ENCODE measurements around the gene OR2W3. TPM values are rescaled to one million over a fixed set of nuclear protein-coding genes. Genes with fewer than 3 reads are reported as not detected.

Gene OR2W3
- polyA plus RNA-seq: under 1 TPM in 1 of 3 donors, not detected in 2; 0.15 TPM

DNA sequence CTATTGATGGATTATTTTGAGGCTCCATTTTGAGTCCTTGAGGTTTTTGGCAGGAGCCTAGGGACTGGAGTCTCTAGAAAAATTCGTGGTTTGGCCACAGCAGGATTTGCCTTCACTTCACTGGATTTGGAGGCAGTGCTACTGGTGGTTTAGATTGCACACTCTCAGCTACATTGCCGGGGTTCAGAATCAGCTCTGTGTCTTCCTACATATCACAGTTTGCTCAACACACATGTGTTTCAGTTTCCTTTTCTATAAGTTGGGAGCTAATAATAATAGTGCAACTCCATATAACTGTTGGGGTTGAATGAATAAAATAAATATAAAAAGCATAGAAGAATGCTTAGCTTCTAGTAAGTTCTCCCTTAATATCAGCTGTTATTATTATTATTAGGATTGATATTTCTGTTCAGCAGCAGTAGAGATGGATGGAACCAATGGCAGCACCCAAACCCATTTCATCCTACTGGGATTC is at the start of gene OR2W3:
Gene OR2W3, plus strand, starts transcription at position 425 of the 475 bp plus-strand sequence. Its CDS starts 0 bp downstream, at position 425.
- 44% methylated on average over 2 of the region's 2 CpGs for WGBS, 3 donors
- no peak within 1 kb of the TSS for H3K27ac ChIP-seq (ENCODE audit: low read depth, low read length)

DNA sequence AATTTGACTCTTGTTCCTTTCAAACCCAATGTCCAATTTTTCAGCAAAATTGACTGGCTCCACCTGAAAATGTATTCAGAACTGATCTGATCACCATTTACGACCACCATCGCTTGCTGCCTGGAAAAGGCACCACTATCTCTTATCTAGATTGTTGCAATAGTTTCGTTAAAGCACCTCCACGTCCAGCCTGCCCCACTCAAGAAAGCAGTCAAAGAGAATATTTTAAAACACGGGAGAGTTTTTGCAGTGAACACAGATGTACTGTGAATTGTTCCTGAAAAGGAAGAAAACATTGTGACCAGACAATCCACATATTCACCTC is 49.7 kb upstream of the OR2W3 start:
- 58 to 80% (median 72%) methylated on average over 5 of the region's 5 CpGs for WGBS, 3 donors
- H3K27ac ChIP-seq (ENCODE audit: low read depth, low read length): no peak overlapping the region

DNA sequence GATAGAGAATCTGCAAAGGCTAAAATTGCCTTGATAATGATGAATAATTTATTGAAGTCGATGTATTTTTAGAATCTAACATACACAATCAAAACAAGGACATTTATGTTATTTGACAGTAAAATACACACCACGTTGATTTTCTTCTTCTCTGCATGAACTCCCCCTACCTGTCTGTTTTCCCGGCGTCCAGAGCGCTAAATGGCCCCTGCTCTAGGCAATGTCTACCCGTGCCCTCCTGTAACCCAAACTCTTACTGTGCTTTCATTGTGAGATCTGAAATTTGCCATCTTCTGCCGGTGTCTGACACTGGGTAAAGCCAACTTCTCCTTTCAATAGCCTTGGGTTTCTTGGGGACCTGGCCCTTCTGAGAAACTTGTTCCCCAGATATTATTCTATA is 47.0 kb upstream of the OR2W3 start:
- no peak overlapping the region for H3K27ac ChIP-seq (ENCODE audit: low read depth, low read length)
- WGBS, 3 donors: 82 to 87% (median 85%) methylated on average over 7 of the region's 7 CpGs

GRCh38 chr1:247849616-247850015 is 45.8 kb upstream of the OR2W3 start:
- 83 to 95% (median 89%) methylated on average over 1 of the region's 1 CpG for WGBS, 3 donors
- no peak overlapping the region for H3K27ac ChIP-seq (ENCODE audit: low read depth, low read length)

- no peak overlapping the region for H3K27ac ChIP-seq (ENCODE audit: low read depth, low read length)
- WGBS, 3 donors: 72 to 86% (median 84%) methylated on average over 14 of the region's 14 CpGs
Observed at GRCh38 chr1:247854899-247855545, 40.4 kb upstream of the OR2W3 start.

- H3K27ac ChIP-seq (ENCODE audit: low read depth, low read length): no peak overlapping the region
- 63 to 87% (median 86%) methylated on average over 4 of the region's 4 CpGs for WGBS, 3 donors
Observed at GRCh38 chr1:247855911-247856310, 39.5 kb upstream of the OR2W3 start.

- H3K27ac ChIP-seq (ENCODE audit: low read depth, low read length): no peak within 1 kb of the TSS
- 1% methylated on average over 77 to 109 of the region's 109 CpGs for WGBS, 3 donors
Observed at GRCh38 chr1:247857069-247857984, 38.1 kb upstream of the OR2W3 start, which contains the start of gene TRIM58. Gene TRIM58, plus strand, starts transcription at chr1:247857187. Its CDS starts 60 bp downstream, at chr1:247857247.

DNA sequence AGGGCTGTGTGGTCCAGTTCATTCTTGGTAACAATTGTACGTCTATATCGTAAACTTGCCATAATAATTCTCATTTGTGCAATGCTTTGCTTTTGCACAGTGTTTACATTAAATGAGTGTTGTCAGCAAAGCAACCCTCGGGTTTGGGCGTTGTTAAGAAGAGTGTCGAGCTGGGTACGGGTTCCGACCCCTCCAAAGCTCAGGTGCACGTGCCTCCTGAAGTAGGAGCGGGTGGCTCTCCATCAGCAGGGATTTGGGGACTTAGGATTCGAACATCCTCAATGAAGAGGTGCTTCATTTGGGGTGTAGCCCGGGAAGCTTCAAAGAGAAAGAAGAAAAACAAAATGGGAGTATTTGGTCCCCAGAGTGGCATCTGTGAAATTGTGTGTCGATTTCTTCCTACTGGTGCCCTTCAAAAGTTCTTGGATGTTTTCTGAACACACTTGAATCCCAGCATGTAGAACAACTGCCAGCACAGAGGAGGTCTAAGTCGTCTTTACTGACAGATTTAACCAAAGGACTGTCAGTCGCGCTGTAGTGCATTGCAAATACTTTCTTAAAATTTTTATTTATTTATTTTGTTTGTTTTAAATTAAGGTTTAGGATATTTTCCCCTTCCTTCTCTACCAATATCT is 37.3 kb upstream of the OR2W3 start:
- WGBS, 3 donors: 28 to 39% (median 32%) methylated on average over 15 of the region's 15 CpGs

DNA sequence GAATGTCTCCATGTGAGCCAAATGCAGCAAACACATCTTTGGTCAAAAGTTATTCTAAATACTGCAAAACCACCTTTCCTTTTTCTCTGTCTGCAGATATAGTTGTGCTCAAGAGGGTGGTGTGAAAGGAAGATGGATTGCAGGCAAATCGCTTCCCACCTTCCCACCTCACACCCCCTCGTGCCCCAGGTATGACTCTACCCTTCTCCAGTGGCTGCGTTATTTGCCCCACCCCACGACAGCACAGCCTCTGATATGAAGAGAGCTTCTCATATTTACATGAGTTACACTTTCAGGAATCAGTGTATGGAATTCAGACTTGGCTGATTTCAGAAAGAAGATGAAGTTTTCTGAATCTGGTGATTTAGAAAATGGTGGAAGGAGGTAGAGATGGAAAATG is 32.6 kb upstream of the OR2W3 start:
- no peak overlapping the region for H3K27ac ChIP-seq (ENCODE audit: low read depth, low read length)
- 62 to 85% (median 82%) methylated on average over 4 of the region's 4 CpGs for WGBS, 3 donors

More for the DNA sequence above, 37.3 kb upstream of the OR2W3 start:
- no peak overlapping the region for H3K27ac ChIP-seq (ENCODE audit: low read depth, low read length)

- 82 to 91% (median 90%) methylated on average over 17 of the region's 17 CpGs for WGBS, 3 donors
- no peak overlapping the region for H3K27ac ChIP-seq (ENCODE audit: low read depth, low read length)
Observed at GRCh38 chr1:247864644-247865043, 30.7 kb upstream of the OR2W3 start.

DNA sequence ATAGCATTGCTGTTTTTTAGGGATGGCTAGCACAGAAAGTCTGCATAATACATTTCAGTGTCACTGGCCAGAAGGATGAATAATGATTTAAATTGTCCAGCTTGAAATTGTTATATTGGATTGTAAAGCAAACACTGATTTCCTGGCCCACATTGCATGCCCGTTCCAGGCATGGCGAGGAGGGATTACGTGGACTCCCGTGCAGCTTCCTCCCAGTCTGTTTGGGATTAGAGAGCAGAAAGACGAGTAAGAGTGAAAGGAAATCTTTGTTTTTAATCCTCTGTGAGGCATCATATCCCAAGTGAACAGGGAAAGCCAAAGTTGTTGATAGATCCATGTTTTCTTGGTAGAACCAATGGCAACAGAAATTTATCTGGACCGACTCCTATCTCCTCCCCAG is 30.0 kb upstream of the OR2W3 start:
- H3K27ac ChIP-seq (ENCODE audit: low read depth, low read length): no peak overlapping the region
- 74 to 77% (median 74%) methylated on average over 6 of the region's 6 CpGs for WGBS, 3 donors

GRCh38 chr1:247883346-247883745 is 12.0 kb upstream of the OR2W3 start:
- no peak overlapping the region for H3K27ac ChIP-seq (ENCODE audit: low read depth, low read length)
- WGBS, 3 donors: 74 to 88% (median 81%) methylated on average over 9 of the region's 9 CpGs

DNA sequence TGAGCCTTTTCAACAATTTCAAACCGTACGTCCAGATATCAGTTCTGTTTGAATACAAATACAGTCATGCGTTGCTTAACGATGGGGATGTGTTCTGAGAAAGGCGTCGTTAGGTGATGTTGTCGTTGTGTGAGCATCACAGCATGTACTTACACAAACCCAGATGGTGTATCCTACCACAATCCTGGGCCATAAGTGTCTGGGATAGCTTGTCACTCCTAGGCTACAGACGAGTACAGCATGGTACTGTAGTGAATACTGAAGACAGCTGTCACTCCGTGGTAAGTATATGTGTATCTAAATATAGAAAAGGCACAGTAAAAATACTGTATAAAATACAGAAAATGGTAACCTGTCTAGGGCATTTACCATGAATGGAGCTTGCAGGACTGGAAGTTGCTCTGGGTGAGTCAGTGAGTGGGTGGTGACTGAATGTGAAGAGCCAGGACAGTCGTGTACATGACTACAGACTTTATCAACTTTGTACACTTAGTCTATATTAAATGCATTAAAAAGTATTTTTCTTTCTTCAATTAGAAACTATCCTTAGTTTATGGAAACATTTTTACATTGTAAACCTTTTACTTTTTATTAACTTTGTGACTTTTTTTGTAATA is 10.5 kb upstream of the OR2W3 start:
- 83 to 89% (median 89%) methylated on average over 10 of the region's 10 CpGs for WGBS, 3 donors
- no peak overlapping the region for H3K27ac ChIP-seq (ENCODE audit: low read depth, low read length)

- WGBS, 3 donors: 88 to 91% (median 91%) methylated on average over 14 of the region's 14 CpGs
- H3K27ac ChIP-seq (ENCODE audit: low read depth, low read length): no peak overlapping the region
Observed at GRCh38 chr1:247895976-247896375, 589 bp downstream of the OR2W3 start.

- 71 to 87% (median 79%) methylated on average over 6 of the region's 6 CpGs for WGBS, 3 donors
- H3K27ac ChIP-seq (ENCODE audit: low read depth, low read length): no peak overlapping the region
Observed at GRCh38 chr1:247904122-247904521, 8.7 kb downstream of the OR2W3 start.

- H3K27ac ChIP-seq (ENCODE audit: low read depth, low read length): no peak overlapping the region
- WGBS, 3 donors: 82 to 88% (median 83%) methylated on average over 13 of the region's 13 CpGs
Observed at GRCh38 chr1:247905181-247905580, 9.8 kb downstream of the OR2W3 start.

- WGBS, 3 donors: 39 to 71% (median 44%) methylated on average over 9 of the region's 9 CpGs
Observed at GRCh38 chr1:247905910-247906503, 10.6 kb downstream of the OR2W3 start.

GRCh38 chr1:247906504-247907047 is 11.2 kb downstream of the OR2W3 start:
- no peak overlapping the region for H3K27ac ChIP-seq (ENCODE audit: low read depth, low read length)
- 21 to 49% (median 23%) methylated on average over 7 of the region's 7 CpGs for WGBS, 3 donors

More at GRCh38 chr1:247905910-247906503, 10.6 kb downstream of the OR2W3 start:
- no peak overlapping the region for H3K27ac ChIP-seq (ENCODE audit: low read depth, low read length)

Measured in adipose tissue (tissue), 3 donors.